ENCODE data around the gene CACNA1D. TPM values are rescaled to one million over a fixed set of nuclear protein-coding genes. Genes with fewer than 3 reads are reported as not detected.

CACNA1D gene
- polyA plus RNA-seq, 1 donor (not counting 4 experiments of a cell fraction or from before 2014, with no cell fraction given) = 0.20 TPM

GRCh38 chr3:53772562-53772961, 278.2 kb downstream of the CACNA1D start:
- Histone ChIP-seq H3K36me3 (ENCODE audit: control insufficient read depth in 2 of 2, extremely low read depth in 1 of 2, insufficient read depth in 2 of 2, low read length in 2 of 2) (no peaks in the 10 kb centered on the region), H3K9me3 (ENCODE audit: control insufficient read depth, low read depth, low read length) (no peaks in the 10 kb centered on the region), H3K79me2 (ENCODE audit: control insufficient read depth, insufficient read depth, low read length) (no peaks in the 10 kb centered on the region), H3K4me2 (ENCODE audit: control insufficient read depth, extremely low read depth, insufficient read depth, low read depth, low read length) (no peak overlapping the region), H3K4me3 (ENCODE audit: control insufficient read depth in 2 of 3, extremely low read depth in 1 of 3, insufficient read depth in 2 of 3, low read depth in 1 of 3, low read length in 3 of 3) (no peak overlapping the region), H3K27ac (ENCODE audit: control insufficient read depth, insufficient read depth, low read length) (no peak overlapping the region), H3K9ac (ENCODE audit: control insufficient read depth, extremely low read depth, insufficient read depth, low read length) (no peak overlapping the region), H2AFZ (ENCODE audit: control insufficient read depth, low read length) (no peak overlapping the region), H4K20me1 (ENCODE audit: control insufficient read depth, extremely low read depth, insufficient read depth, low read length) (no peaks in the 10 kb centered on the region), H3K9me1 (ENCODE audit: control insufficient read depth, extremely low read depth, insufficient read depth, low read length) (no peaks in the 10 kb centered on the region), H3K4me1 (ENCODE audit: control insufficient read depth, extremely low read depth, insufficient read depth, low read length) (no peaks in the 10 kb centered on the region), H3K27me3 (ENCODE audit: control insufficient read depth, extremely low read depth, insufficient read depth, low read length) (no peaks in the 10 kb centered on the region)
- TF ChIP-seq EZH2 (IDR thresholded peaks at IDR 0.05; ENCODE audit: low read length) (no peak), CTCF (optimal IDR thresholded peaks at IDR 0.05 in 1 of 3, IDR thresholded peaks at IDR 0.05 in 1 of 3, conservative IDR thresholded peaks at IDR 0.05 in 1 of 3; ENCODE audit: extremely low read depth in 1 of 3, insufficient read depth in 2 of 3, low read length in 3 of 3) (no peak)
- dilution Hi-C loops (cut with MboI; ENCODE audit: extremely low pct_ligation_motif_present, low sequenced_read_pairs) = no loop called here
- FAIRE-seq = no peak
- no peak for DNase-seq (ENCODE audit: low read depth, low spot score)

GRCh38 chr3:53773021-53773436, 278.6 kb downstream of the CACNA1D start:
- dilution Hi-C loops (cut with MboI; ENCODE audit: extremely low pct_ligation_motif_present, low sequenced_read_pairs) = no loop called here
- Histone ChIP-seq H3K9me3 (ENCODE audit: control insufficient read depth, low read depth, low read length) (no peaks in the 10 kb centered on the region), H3K27ac (ENCODE audit: control insufficient read depth, insufficient read depth, low read length) (no peak overlapping the region), H3K79me2 (ENCODE audit: control insufficient read depth, insufficient read depth, low read length) (no peaks in the 10 kb centered on the region), H3K9ac (ENCODE audit: control insufficient read depth, extremely low read depth, insufficient read depth, low read length) (no peak overlapping the region), H3K4me1 (ENCODE audit: control insufficient read depth, extremely low read depth, insufficient read depth, low read length) (no peaks in the 10 kb centered on the region), H3K36me3 (ENCODE audit: control insufficient read depth in 2 of 2, extremely low read depth in 1 of 2, insufficient read depth in 2 of 2, low read length in 2 of 2) (no peaks in the 10 kb centered on the region), H4K20me1 (ENCODE audit: control insufficient read depth, extremely low read depth, insufficient read depth, low read length) (no peaks in the 10 kb centered on the region), H2AFZ (ENCODE audit: control insufficient read depth, low read length) (no peak overlapping the region), H3K4me2 (ENCODE audit: control insufficient read depth, extremely low read depth, insufficient read depth, low read depth, low read length) (no peak overlapping the region), H3K4me3 (ENCODE audit: control insufficient read depth in 2 of 3, extremely low read depth in 1 of 3, insufficient read depth in 2 of 3, low read depth in 1 of 3, low read length in 3 of 3) (no peak overlapping the region), H3K9me1 (ENCODE audit: control insufficient read depth, extremely low read depth, insufficient read depth, low read length) (no peaks in the 10 kb centered on the region), H3K27me3 (ENCODE audit: control insufficient read depth, extremely low read depth, insufficient read depth, low read length) (no peaks in the 10 kb centered on the region)
- FAIRE-seq (no peak), DNase-seq (ENCODE audit: low read depth, low spot score) (no peak)
- TF ChIP-seq EZH2 (IDR thresholded peaks at IDR 0.05; ENCODE audit: low read length) (no peak), CTCF (optimal IDR thresholded peaks at IDR 0.05 in 1 of 3, IDR thresholded peaks at IDR 0.05 in 1 of 3, conservative IDR thresholded peaks at IDR 0.05 in 1 of 3; ENCODE audit: extremely low read depth in 1 of 3, insufficient read depth in 2 of 3, low read length in 3 of 3) (no peak)
